ENCODE measurements around the gene TBL3. TPM values are rescaled to one million over a fixed set of nuclear protein-coding genes. Genes with fewer than 3 reads are reported as not detected.
A peak's percentile ranks its signal among the peaks of the same experiment; 100 is the strongest.
"Not testable (repeated sequence)": the region's sequence is repeated elsewhere in the genome, so short reads cannot be mapped to it uniquely, and the experiment has no call there.

Gene TBL3
- polyA plus RNA-seq, 4 donors = 27.8 to 49.6 (median 41.1) TPM

- DNase-seq (ENCODE audit: low read depth in 4 of 4, low spot score in 2 of 4) = not testable (repeated sequence)
Measured at GRCh38 chr16:2011726-2012125, 39.9 kb downstream of the TBL3 start.

- DNase-seq (ENCODE audit: low read depth in 4 of 4, low spot score in 2 of 4) = no peak
Measured at GRCh38 chr16:2013527-2013926, 41.7 kb downstream of the TBL3 start.

- no peak for DNase-seq (ENCODE audit: low read depth in 4 of 4, low spot score in 2 of 4)
Measured at GRCh38 chr16:2015117-2015946, 43.5 kb downstream of the TBL3 start.

GRCh38 chr16:2015947-2016208 lies 44.0 kb downstream of the TBL3 start:
- DNase-seq (ENCODE audit: low read depth in 4 of 4, low spot score in 2 of 4) = no peak

GRCh38 chr16:2016407-2016922 lies 44.6 kb downstream of the TBL3 start:
- no peak for DNase-seq (ENCODE audit: low read depth in 4 of 4, low spot score in 2 of 4)

- no peak for DNase-seq (ENCODE audit: low read depth in 4 of 4, low spot score in 2 of 4)
Measured at GRCh38 chr16:2019518-2019920, 47.7 kb downstream of the TBL3 start, which contains the start of gene NPW. TSS of gene NPW (plus strand) at chr16:2019785.

- DNase-seq (ENCODE audit: low read depth in 4 of 4, low spot score in 2 of 4) = no peak
Measured at GRCh38 chr16:2019921-2020831, 48.3 kb downstream of the TBL3 start.

GRCh38 chr16:2022723-2023091 lies 50.9 kb downstream of the TBL3 start:
- no peak for DNase-seq (ENCODE audit: low read depth in 4 of 4, low spot score in 2 of 4)

GRCh38 chr16:2023092-2024031 lies 51.5 kb downstream of the TBL3 start:
- DNase-seq (ENCODE audit: low read depth in 4 of 4, low spot score in 2 of 4) = peak in 1 of 4 donors; percentile 86

GRCh38 chr16:2024032-2024420 lies 52.2 kb downstream of the TBL3 start:
- no peak for DNase-seq (ENCODE audit: low read depth in 4 of 4, low spot score in 2 of 4)

GRCh38 chr16:2025251-2025650 lies 53.4 kb downstream of the TBL3 start:
- no peak for DNase-seq (ENCODE audit: low read depth in 4 of 4, low spot score in 2 of 4)

GRCh38 chr16:2025878-2026460 lies 54.1 kb downstream of the TBL3 start:
- DNase-seq (ENCODE audit: low read depth in 4 of 4, low spot score in 2 of 4) = no peak

GRCh38 chr16:2026461-2027023 lies 54.7 kb downstream of the TBL3 start, which contains the start of gene NHERF2:
TSS of gene NHERF2 (plus strand) at chr16:2026902. CDS start at chr16:2027006, 104 bp downstream.
- DNase-seq (ENCODE audit: low read depth in 4 of 4, low spot score in 2 of 4) = no peak

- DNase-seq (ENCODE audit: low read depth in 4 of 4, low spot score in 2 of 4) = no peak
Measured at GRCh38 chr16:2027024-2028010, 55.5 kb downstream of the TBL3 start.

GRCh38 chr16:2028146-2028545 lies 56.3 kb downstream of the TBL3 start:
- DNase-seq (ENCODE audit: low read depth in 4 of 4, low spot score in 2 of 4) = no peak

GRCh38 chr16:2028620-2029220 lies 56.9 kb downstream of the TBL3 start:
- DNase-seq (ENCODE audit: low read depth in 4 of 4, low spot score in 2 of 4) = no peak

GRCh38 chr16:2029350-2029749 lies 57.5 kb downstream of the TBL3 start:
- no peak for DNase-seq (ENCODE audit: low read depth in 4 of 4, low spot score in 2 of 4)

- DNase-seq (ENCODE audit: low read depth in 4 of 4, low spot score in 2 of 4) = no peak
Measured at GRCh38 chr16:2030036-2030435, 58.2 kb downstream of the TBL3 start.

Measured in left renal cortex interstitium (tissue), 4 donors.